Hepatocyte (in vitro differentiated cells): Measurements from ENCODE around the gene ST6GAL1.

Experiments used
- EZH2 ChIP-seq: fragments of 200-600 bp; sonication (generic); IDR thresholded peaks from 2 replicates; pipeline ENCODE4 v1.6.1; 2016; ENCODE audit warnings: antibody characterized with exemption, mild to moderate bottlenecking, borderline replicate concordance
- TF ChIP-seq, protein P1 (sequence below): fragments of 200-600 bp; sonication (generic); IDR thresholded peaks from 2 replicates; pipeline ENCODE4 v1.5.1; 2016; ENCODE audit warnings: antibody characterized with exemption, mild to moderate bottlenecking; ENCODE audit not compliant: poor library complexity

DNA sequence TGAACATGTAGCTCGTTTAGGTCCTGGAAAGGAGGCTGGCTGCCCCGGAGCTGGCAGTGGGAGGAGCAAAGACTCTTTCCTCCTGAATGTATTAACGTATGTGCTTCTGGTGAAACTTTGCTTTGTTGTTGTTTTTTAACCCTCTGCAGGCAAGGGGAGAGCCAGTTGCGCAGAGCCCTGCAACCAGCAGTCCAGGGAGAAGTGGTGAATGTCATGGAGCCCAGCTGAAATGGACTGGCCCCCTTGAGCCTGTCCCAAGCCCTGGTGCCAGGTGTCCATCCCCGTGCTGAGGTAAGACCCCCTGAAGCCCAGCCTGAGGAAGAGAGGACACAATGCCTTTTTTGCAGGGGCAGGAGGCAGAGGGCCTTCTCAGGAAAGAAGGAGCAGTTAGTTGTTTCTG is 33.3 kb downstream of the ST6GAL1 start:
- TF ChIP-seq, protein P1, sequence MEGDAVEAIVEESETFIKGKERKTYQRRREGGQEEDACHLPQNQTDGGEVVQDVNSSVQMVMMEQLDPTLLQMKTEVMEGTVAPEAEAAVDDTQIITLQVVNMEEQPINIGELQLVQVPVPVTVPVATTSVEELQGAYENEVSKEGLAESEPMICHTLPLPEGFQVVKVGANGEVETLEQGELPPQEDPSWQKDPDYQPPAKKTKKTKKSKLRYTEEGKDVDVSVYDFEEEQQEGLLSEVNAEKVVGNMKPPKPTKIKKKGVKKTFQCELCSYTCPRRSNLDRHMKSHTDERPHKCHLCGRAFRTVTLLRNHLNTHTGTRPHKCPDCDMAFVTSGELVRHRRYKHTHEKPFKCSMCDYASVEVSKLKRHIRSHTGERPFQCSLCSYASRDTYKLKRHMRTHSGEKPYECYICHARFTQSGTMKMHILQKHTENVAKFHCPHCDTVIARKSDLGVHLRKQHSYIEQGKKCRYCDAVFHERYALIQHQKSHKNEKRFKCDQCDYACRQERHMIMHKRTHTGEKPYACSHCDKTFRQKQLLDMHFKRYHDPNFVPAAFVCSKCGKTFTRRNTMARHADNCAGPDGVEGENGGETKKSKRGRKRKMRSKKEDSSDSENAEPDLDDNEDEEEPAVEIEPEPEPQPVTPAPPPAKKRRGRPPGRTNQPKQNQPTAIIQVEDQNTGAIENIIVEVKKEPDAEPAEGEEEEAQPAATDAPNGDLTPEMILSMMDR = no peak
- no peak for TF ChIP-seq EZH2
